ENCODE results near the gene TUBB4B.

Gene TUBB4B

DNA sequence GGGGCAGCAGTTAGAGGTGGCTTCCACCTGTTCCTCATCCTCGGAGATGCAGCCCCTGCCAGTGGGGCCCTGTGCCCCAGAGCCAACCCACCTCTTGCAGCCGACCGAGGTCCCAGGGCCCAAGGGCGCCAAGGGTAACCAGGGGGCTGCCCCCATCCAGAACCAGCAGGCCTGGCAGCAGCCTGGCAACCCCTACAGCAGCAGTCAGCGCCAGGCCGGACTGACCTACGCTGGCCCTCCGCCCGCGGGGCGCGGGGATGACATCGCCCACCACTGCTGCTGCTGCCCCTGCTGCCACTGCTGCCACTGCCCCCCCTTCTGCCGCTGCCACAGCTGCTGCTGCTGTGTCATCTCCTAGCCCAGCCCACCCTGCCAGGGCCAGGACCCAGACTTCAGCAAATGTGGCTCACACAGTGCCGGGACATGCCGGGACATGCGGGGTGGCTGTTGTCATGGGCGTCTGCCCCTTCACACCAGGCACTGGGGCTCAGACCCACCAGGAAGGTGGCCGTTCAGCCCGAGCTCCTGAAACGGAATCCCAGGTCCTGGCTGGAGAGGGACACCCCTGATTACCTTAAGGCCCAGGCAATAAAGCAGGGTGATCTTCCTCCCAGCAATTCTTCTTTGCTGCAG, 15.3 kb upstream of the TUBB4B start:
- no peak for DNase-seq (ENCODE audit: low read depth)

DNA sequence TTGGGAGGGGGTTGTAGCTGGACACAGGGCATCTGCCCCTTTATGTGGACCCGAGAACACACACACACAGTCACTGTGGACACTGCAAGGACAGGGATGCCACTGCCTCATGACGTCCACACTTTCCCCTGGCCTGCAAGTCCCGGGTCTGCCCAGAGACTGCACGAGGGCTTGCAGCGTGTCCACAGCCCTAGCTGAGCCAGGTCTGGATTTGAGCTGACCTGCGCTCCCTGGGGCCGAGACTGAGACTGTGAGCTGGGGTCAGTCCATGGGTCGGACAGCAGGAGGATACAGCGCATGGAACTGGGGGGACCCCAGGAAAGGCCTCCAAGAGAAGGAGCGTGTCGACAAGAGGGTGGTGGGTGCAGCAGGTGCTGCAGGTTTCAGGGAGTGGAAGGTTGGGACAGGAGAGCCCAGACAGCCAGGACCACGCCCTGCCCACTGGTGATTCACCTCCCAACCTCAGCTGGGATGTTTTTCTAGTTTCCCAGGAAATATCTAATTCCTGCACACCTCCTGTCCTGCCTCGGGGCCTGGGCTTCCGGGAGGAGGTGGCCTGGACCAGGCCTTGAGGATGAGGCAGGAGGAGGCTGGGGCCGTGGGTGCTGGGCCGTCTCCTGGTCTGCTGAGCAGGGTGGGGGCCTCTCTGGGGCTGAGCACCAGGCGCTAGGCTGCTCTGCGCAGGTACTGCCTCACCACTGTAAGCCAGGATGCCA, 14.6 kb upstream of the TUBB4B start:
- no peak for DNase-seq (ENCODE audit: low read depth)

DNA sequence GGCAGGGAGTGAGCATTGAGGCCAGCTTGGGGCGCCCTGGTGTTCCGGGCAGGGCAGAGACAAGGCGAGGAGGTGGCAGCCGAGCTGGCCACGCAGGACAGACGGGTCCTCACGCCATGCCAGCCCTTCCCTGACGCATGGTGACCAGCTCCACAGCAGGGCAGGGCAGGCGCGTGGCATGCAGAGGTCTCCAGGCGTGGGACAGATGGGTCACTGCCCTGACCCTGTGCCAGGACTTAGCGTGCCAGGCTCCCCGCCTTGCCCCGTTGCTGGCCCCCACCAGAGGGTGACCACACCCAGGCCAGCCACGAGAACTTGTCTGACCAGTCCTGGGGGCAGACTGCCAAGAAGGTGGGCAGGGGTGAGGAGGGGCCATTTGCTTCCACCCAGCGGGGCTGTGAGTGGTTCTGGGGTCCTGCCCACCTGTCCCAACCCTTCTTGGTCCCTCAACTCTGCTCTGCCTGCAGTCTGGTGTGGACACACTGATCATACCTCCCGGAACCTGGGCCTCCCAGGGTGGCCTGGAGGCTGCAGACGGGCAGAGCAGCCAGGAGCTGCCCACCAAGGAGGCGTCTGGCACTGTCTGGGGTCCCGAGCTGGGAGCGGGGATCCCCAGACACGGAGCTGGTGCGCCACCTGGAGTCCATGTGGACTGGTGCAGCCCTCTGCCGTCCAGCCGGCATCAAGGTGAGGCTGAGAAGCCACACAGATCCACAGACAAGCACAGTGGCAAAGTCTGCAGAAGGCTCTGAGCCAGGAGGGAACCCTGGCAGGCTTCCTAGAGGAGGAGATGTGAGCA, 13.8 kb upstream of the TUBB4B start, which contains the start of gene RNF224:
Gene RNF224, plus strand, starts transcription at position 449 of the 799 bp plus-strand sequence. CDS start 834 bp downstream, outside the sequence.
- DNase-seq (ENCODE audit: low read depth), result peak; percentile 54

DNA sequence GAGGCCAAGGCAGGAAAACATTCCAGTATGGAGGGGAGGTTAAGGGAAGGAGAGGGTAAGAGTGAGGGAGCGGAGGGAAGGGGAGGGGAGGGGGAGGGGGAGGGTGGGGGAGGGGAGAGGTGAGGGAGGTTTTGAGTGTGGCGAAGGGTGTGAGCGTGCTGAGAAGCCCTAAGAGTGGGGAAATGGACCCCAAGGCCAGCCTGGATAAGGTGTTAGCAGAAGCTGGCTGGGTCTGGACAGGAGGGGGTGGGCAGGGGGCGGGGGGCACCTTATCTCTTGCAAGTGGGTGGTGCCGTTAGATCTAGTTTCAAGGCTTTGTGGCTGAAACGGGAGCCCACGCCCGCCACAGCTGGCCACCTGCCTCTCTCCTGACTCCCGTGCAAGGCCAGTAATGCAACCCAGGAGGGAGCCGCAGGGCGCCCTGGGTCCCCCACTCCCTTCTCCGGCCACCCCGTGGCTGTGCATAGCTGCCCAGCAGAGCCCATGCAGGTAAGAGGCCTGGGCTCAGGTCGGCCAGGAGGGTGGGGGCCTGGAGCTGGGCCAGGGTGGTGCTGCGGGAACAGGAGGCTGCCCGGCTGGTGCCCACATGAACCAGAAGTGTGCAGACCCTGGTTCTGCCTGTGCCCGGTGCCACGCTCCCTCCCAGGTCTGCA, 13.1 kb upstream of the TUBB4B start:
- no peak for DNase-seq (ENCODE audit: low read depth)

DNA sequence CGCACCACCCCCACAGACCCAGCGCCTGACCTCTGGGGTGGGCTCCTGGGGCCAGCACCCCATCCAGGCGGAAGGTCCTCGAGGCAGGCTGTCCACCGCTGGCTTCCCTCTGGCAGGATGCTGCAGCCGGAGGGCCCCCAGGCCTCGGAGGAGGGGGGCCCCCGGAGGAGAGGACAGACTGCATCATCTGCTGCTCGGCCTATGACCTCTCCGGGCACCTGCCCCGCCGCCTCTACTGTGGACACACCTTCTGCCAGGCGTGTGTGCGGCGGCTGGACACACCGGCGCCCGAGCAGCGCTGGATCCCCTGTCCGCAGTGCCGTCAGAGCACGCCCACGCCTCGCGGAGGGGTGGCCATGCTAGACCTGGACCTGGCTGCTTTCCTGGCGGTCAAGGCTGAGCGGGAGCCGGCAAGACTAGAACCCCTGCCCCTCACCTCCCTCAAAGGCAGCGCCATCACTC, 12.6 kb upstream of the TUBB4B start:
- DNase-seq (ENCODE audit: low read depth), result no peak

DNA sequence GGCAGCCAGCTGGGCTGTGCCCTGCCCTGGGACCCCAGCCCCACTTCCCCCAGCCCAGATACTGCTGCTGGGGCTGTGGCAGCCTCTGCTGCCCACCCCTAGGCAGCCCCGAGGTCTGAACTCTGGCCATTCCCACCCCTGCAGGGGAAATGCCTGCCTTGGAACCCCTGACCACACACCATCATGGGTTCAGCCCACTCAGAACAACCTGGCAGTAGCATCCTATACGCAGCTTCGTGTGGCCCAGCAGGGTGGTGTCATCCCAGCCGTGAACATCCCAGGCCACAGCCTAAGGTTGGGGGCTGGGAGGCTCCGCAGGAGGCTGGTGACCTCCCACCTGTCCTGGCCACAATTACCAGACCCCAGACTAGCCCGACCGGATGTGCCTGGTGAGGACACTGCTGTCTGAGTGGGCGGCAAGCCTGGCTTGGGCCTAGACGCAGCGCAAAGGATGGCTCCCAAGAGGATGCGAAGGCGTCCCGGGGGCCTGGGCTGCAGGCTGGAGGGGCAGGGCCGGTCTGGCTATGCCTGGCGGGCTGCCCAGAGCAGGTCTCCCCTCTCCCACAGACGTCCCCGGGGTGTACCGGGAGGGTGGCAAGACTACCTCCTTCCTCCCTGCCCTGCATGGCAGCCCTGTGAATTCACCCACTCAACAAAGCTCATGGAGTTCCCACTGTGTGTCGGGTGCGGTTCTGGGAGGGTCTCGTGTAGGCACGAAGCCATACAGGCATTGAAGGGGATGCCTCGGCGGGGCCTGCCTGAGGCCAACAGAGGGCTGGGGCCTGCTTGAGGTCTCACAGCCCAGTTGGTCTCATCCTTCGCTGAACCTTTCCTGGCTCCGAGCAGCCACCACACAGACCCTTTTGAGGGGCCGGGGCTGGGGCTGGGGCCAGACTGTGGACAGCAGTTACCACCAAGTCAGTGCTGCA, 11.9 kb upstream of the TUBB4B start:
- DNase-seq (ENCODE audit: low read depth), result no peak

DNA sequence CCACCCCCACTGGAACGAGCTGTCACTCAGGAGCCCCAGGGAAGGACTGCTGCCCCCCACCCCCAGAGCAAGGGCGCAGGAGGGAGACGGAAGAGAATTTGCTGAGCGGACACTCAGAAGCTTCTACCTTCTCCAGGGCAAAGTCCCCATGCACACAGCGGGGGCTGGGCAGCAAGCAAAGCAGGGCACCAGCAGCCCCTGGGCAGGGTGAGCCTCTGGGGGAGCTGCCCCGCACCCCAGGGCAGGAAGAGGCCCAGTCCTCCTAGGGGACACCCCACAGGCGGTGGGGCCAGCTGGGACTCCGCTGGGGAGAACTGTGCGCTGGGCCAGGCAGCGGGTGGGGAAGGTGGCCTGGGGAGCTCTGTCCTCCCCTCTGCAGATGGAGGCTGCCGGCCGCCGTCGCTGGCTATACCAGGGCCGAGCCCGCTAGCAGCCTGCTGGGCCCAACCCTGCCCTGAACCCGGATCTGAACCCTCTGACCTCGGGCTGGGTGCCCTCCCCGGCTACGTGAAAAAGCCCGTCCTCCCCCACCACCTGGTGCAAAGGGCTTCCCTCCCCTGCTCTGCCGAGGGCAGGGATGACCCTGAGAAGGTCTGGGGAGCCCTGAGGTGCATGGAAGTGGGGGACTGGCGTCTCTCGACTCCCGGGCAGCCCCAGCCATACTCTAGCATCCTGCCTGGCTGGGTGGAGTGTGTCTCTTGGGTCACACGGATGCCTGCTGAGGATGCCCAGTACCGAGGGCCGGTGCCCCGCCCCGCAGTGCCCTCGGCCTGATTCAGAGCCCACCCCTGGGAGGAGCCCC, 11.0 kb upstream of the TUBB4B start:
- DNase-seq (ENCODE audit: low read depth), result no peak

DNA sequence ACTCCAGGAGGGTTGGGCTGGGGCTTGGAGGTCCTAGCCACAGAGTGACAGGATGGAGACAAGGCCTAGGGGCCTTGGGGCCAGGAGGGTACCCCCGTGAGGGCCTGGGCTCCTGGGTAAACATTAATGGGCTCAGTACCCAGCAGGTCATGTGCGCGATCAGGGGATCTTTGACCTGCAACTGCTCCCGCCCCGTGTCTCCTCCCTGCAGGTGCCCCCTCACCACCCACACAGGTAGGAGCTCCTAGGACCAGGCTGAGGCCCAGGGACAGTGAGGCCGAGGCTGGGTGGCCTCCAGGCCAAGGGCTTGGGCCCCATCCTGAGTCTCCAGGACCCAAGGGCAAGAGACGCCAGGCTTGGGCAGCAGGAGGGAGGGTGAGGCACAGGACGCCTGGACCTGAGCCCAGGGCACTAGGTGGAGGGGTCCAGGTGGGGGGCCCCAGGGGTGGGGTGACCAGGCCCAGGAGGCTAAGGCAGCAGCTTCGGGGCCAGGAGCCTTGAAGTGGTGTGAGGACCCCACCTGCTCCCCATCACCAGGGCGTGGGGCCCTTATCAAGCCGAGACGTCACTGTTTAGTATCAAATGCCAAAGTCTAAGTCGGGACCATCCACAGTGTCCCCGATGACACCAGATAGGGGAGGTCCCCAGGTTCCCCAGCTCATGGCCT, 10.2 kb upstream of the TUBB4B start, which contains the start of gene SLC34A3:
Gene SLC34A3, plus strand, starts transcription at position 197 of the 667 bp plus-strand sequence. CDS start 802 bp downstream, outside the sequence.
- DNase-seq (ENCODE audit: low read depth), result no peak

DNA sequence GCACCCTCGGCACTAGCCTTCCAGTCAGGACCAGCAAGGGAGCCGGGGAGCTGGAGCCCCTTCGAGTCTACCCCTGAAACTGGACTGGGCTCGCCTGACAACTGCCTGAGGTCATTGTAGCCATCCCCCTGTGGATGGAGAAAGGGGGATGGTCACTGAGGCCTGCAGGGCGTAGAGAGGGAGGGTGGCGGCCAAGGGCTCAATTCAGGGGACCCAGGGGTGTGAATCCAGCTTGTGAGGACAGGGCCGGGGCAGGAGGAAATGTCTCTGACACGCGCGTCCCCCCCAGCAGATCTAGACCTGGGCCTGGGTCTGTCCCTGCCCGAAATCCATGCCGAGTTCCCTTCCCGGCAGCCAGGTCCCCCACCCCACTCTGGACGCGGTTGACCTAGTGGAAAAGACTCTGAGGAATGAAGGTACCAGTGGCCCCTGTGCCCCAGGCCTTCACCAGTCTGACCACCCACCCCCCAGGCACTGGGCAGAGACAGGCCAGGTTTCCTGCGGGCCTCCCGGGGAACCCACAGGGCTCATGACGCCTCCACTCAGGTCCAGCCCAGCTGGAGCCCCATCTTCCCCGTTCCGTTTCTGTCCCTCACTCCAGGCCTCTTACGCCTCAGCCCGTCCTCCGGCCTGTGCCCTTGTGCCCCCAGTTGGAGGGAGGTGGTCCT, 9.6 kb upstream of the TUBB4B start:
- no peak for DNase-seq (ENCODE audit: low read depth)

DNA sequence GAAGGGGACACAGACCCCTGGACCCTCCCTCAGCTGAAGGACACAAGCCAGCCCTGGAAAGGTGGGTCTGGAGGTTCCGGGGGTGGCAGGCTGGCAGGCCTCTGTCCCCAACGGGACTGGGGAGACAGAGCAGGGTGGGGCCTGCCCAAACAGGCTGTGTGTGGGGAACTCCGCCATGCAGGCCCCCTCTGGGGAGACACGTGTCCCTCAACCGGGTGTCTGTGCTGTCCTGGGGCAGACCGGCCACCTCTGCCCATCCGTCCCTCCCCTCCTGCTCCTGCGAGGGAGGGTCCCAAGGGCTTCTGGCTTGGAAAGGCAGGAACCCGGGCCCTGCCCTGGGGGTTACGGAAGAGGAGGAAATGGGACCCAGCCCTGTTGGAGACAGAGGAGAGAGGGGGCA, 9.0 kb upstream of the TUBB4B start:
- DNase-seq (ENCODE audit: low read depth), result no peak

DNA sequence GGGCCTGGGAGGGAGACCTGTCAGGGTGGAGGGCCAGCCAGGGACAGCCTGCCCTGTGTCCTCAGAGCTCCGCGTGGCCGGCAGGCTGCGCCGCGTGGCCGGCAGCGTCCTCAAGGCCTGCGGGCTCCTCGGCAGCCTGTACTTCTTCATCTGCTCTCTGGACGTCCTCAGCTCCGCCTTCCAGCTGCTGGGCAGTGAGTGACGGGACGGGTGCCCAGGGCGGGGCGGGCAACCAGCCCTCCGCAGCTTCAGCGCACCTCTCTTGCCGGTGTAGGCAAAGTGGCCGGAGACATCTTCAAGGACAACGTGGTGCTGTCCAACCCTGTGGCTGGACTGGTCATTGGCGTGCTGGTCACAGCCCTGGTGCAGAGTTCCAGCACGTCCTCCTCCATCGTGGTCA, 8.6 kb upstream of the TUBB4B start:
- DNase-seq (ENCODE audit: low read depth), result no peak

DNA sequence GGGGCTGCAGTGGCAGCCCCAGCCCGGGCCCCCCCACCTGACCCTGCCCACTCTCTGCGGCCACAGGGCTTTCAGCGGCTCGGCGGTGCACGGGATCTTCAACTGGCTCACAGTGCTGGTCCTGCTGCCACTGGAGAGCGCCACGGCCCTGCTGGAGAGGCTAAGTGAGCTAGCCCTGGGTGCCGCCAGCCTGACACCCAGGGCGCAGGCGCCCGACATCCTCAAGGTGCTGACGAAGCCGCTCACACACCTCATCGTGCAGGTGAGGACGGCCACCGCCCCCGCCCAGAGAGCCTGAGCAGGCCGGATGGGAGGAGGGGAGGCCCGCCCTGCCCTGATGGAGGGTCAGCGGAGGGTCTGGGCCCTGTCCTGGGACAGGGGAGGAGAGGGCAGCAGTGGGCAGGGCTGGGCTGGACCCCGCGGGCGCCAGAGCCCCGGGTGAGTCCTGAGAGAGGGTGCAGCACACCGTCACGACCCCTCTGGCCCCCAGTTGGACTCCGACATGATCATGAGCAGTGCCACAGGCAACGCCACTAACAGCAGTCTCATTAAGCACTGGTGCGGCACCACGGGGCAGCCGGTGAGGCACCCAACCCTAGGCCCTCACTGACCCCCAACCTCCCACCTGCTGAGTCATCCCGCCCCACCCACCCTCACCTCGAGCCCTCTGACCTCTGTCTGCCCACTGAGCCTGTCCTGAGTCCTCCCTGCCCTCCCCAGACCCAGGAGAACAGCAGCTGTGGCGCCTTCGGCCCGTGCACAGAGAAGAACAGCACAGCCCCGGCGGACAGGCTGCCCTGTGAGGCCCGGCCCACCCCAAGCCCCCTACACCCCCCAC, 7.7 kb upstream of the TUBB4B start:
- no peak for DNase-seq (ENCODE audit: low read depth)

DNA sequence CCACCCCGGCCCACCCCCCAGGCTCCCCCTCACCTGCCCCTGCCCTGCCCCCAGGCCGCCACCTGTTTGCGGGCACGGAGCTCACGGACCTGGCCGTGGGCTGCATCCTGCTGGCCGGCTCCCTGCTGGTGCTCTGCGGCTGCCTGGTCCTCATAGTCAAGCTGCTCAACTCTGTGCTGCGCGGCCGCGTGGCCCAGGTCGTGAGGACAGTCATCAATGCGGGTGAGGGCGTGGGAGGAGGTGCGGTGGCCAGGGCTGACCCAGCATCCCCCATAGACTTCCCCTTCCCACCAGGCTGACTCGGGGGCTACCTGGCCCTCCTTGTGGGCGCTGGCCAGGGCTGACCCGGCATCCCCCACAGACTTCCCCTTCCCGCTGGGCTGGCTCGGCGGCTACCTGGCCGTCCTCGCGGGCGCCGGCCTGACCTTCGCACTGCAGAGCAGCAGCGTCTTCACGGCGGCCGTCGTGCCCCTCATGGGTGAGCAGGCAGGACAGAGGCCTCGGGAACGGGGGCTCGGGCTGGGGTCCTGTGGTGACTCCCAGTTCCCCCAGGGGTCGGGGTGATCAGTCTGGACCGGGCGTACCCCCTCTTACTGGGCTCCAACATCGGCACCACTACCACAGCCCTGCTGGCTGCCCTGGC, 6.9 kb upstream of the TUBB4B start:
- DNase-seq (ENCODE audit: low read depth), result no peak

DNA sequence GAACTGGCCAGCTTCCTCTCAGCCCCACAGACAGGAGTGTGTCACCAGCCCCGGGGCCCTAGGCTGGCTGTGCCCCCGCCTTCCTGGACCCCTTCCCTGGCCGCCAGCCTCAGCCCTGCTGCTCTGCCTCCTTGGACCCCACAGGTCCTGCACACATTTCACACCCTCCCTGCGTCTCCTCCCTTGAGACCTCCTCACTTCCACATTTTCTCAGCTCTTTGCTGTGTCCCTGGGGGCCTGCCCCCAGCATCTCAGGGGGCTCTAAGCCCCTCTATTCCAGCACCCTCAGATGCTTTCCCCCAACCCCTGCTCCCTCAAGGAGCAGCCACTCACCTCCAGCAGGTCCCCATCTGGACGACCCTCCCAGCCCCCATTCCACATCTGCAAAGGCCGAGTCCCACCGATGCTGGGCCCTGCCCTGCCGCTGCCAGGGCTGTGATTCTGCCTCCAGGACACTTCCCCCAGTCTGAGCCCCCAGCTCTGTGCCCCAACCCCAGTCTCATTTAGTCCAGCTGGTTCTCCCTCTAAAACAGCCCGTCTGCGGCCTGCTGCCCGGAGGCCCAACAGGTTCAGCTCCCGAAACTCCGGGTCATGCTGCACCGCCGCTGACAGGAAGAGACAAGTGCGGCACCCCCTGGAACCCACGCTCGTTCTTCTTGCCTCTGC, 6.2 kb upstream of the TUBB4B start:
- no peak for DNase-seq (ENCODE audit: low read depth)

DNA sequence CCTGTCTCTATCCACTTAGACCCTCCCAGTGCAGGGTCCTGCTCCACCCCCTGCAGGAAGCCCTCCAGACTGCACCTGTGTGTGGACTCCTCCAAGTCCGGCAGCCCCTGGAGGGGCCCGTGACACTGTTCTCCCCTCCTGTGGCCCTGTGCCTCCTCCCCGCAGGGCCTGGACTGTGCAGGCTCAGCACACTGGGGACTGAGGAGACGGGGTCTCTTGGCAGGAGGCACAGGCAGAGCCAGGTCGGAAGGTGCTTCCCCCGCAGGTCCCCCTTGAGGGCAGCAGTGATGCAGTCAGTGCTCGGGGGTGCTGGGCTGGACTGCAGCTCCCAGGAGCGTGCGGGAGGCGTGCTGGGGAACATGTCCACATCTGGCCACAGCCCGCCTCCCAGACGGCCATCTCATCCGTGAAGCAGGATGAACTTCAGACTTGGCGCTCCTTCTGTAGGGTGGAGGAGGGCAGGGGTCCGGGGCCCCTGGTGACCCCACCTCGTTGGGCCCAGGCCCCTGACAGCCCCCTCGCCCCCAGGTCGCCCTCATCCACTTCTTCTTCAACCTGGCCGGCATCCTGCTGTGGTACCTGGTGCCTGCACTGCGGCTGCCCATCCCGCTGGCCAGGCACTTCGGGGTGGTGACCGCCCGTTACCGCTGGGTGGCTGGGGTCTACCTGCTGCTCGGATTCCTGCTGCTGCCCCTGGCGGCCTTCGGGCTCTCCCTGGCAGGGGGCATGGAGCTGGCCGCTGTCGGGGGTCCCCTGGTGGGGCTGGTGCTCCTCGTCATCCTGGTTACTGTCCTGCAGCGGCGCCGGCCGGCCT, 5.5 kb upstream of the TUBB4B start:
- no peak for DNase-seq (ENCODE audit: low read depth)

DNA sequence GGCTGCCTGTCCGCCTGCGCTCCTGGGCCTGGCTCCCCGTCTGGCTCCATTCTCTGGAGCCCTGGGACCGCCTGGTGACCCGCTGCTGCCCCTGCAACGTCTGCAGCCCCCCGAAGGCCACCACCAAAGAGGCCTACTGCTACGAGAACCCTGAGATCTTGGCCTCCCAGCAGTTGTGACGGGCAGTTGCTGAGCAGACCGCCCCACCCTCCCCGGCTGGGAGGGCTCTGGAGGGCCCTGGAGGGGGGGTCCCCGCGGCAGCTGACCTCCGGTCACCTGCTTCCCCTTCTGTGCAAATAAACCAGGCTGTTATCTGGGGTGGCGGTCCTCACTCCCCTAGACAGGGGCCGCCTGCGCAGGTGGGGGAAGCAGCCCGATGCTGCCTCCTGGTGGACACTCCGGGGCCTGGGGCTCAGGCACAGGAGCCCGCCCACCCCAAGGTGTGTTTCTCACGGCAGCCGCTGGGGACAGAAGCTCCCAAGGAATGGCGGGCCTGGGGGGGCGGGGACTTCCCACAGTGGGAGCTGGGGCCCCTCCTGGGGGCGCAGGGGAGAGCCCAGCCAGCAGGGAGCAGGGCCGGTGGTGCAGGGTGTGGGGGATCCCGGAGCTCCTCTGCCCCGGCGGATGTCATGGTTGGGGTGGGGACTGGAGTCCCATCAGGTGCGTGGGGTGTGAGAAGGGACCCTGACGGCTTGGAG, 4.7 kb upstream of the TUBB4B start:
- DNase-seq (ENCODE audit: low read depth), result peak; percentile 77

Measured in T-helper 22 cell (primary cell).